Measurements from ENCODE around the gene CAMK1D. TPM values are rescaled to one million over a fixed set of nuclear protein-coding genes. Genes with fewer than 3 reads are reported as not detected.

CAMK1D gene
- total and polyA plus RNA-seq, 2 of the 4 experiments (the other 2 are of a cell fraction): 5.0 to 5.3 TPM

DNA sequence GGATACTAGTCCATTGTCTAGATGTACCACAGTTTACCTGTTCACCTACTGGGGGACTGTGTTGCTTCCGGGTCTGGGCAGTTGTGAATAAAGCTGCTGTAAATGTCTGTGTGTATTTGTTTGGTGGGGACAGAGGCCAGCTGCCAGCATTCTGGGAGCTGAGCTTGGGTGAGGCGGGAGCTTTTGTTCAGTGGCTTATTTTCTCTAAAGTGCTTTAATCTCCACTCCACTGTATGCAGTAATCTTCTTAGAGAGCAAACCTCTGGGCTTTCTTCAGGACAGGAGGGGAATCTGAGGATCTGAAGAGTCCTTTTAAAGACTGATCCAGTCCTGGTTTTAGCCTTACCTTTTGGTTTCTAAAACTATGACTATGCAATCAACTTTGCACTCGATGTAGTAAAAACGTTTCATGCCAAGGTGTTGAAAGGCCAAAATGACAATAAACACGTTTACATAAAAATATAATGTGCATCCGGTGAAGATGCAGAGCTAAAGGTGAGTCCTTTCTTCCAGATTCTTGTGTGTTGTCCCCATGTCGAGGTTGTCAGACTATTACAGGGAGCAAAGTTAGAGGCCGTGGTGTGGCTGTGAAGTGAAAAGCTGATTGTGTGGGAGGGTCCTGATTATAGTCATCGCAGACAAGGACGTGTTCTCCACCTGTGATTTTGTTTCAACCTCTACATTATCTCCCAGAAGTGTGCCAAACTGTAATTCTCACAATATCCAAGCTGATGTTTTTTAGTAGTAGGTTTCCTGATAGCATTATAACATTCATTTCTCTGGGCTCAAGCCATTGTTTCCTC is 279.8 kb downstream of the CAMK1D start:
- H4K8ac ChIP-seq (ENCODE audit: low read depth in 2 of 2, low read length in 2 of 2): no peak overlapping the region
- no peak overlapping the region for H2AFZ ChIP-seq (replicated peaks; ENCODE audit: low read length, poor library complexity)
- no peak overlapping the region for H3K27ac ChIP-seq (ENCODE audit: insufficient read depth, low read length)
- in situ Hi-C loops (cut with MboI; ENCODE audit: low sequenced_read_pairs): no loop called here
- dilution Hi-C loops (cut with HindIII; ENCODE audit: low sequenced_read_pairs, unreplicated experiment): no loop called here
- no peak overlapping the region for H2BK15ac ChIP-seq (ENCODE audit: low read depth, low read length)
- CTCF ChIA-PET: interaction anchor here (1.2 kb wide), 1 partner anchor 11 kb away, joined by 5 read pairs; no protein-coding TSS in a partner anchor
- peaks cover 9% of the 10 kb centered on the region for H3K9me3 ChIP-seq (ENCODE audit: control insufficient read depth, insufficient read depth, low read length)
- H2BK120ac ChIP-seq (ENCODE audit: low read depth, low read length): no peak overlapping the region
- H3K79me1 ChIP-seq (ENCODE audit: low read depth in 1 of 2, low read length in 2 of 2): no peaks in the 10 kb centered on the region
- H2AK5ac ChIP-seq (ENCODE audit: low read depth, low read length): no peak overlapping the region
- peak; percentile 21; the same call in 1 of the 2 replicates for ATAC-seq (ENCODE audit: low read depth)
- no peak overlapping the region for H2BK5ac ChIP-seq (ENCODE audit: low read depth, low read length, poor library complexity, severe bottlenecking)
- H3K4ac ChIP-seq (ENCODE audit: low read depth, low read length): no peak overlapping the region
- DNase-seq: no peak
- intact Hi-C loops (cut with micrococcal nuclease): no loop called here
- no peaks in the 10 kb centered on the region for H3K36me3 ChIP-seq (ENCODE audit: control insufficient read depth, insufficient read depth, low read length)
- no peaks in the 10 kb centered on the region for H4K20me1 ChIP-seq (ENCODE audit: insufficient read depth, low read length)
- TF ChIP-seq NFE2L2 (IDR thresholded peaks at IDR 0.05; ENCODE audit: low read depth, low read length): peak; percentile 16; the same call in 1 of the 2 replicates
- TF ChIP-seq CEBPB (IDR thresholded peaks at IDR 0.05; ENCODE audit: low read depth, low read length): no peak
- no peaks in the 10 kb centered on the region for H3K9me1 ChIP-seq (ENCODE audit: insufficient read depth, low read length)
- H3K14ac ChIP-seq (replicated peaks; ENCODE audit: low read depth, low read length): no peak overlapping the region
- no peak overlapping the region for H3K4me3 ChIP-seq (ENCODE audit: insufficient read depth, low read depth, low read length)
- H3K27me3 ChIP-seq (ENCODE audit: control insufficient read depth, insufficient read depth, low read length): no peaks in the 10 kb centered on the region; the same call in 1 of the 2 replicates
- no peak overlapping the region for H3K23ac ChIP-seq (ENCODE audit: low read depth, low read length)
- no peak overlapping the region for H3K9ac ChIP-seq (ENCODE audit: low read depth, low read length)
- peaks cover 5% of the 10 kb centered on the region; the same call in 1 of the 2 replicates for H3K4me1 ChIP-seq (ENCODE audit: control insufficient read depth, insufficient read depth, low read length)
- no peak overlapping the region for H3K18ac ChIP-seq (ENCODE audit: low read depth, low read length)
- no peak overlapping the region for H2BK20ac ChIP-seq (ENCODE audit: low read depth, low read length)
- POLR2A ChIA-PET (ENCODE audit: unreplicated experiment): no interaction called here
- no CpG with 5 or more reads among the region's 10 CpGs for WGBS, 2 experiments (ENCODE audit: extremely low coverage in 2 of 2, insufficient read length in 1 of 2)
- H2AK9ac ChIP-seq (replicated peaks; ENCODE audit: low read depth, low read length, poor library complexity): no peak overlapping the region
- H4K91ac ChIP-seq (ENCODE audit: insufficient read depth, low read depth, low read length): no peak overlapping the region
- H3K4me2 ChIP-seq (ENCODE audit: low read depth, low read length): no peak overlapping the region
- BruUV-seq (replicated peaks): no TSS peak
- H4K5ac ChIP-seq (ENCODE audit: low read depth, low read length): no peak overlapping the region
- no peak overlapping the region for H3K56ac ChIP-seq (ENCODE audit: extremely low read depth, insufficient read depth, low read length)

All from IMR-90 (cell line).